WTC11 (cell line): ENCODE data around the gene GPR17. TPM values are rescaled to one million over a fixed set of nuclear protein-coding genes. Genes with fewer than 3 reads are reported as not detected.

ENCODE experiments used
- ATAC-seq: fragments of 200-7000 bp; cut with Tn5 transposase; 2 replicates; pipeline ENCODE4 v1.10.0; 2021; ENCODE audit warnings: mild to moderate bottlenecking, moderate library complexity
- CTCF ChIA-PET: fragments of 300-600 bp; sonication (Branson Sonifier 250); formaldehyde crosslinking; loops from one replicate; lab custom pipeline; 2021; ENCODE audit warnings: antibody characterized with exemption; lab: Charles Lee
- POLR2A ChIA-PET: fragments of 350-600 bp; sonication (Branson Sonifier 250); formaldehyde crosslinking; loops from one replicate; lab custom pipeline; 2021; ENCODE audit warnings: antibody characterized with exemption; lab: Charles Lee
- DNase-seq: peaks from one replicate; pipeline ENCODE4 v3.0.0; 2021; ENCODE audit warnings: low spot score
- H3K27ac Mint-ChIP-seq: 2 replicates; pipeline ENCODE4 v1.8.0; 2021; ENCODE audit warnings: mixed read lengths
- H3K27me3 Mint-ChIP-seq: 2 replicates; pipeline ENCODE4 v1.8.0; 2021; ENCODE audit warnings: low read depth, mild to moderate bottlenecking, moderate library complexity, mixed read lengths
- H3K36me3 Mint-ChIP-seq: 2 replicates; pipeline ENCODE4 v1.8.0; 2021; ENCODE audit warnings: mixed read lengths
- H3K4me1 Mint-ChIP-seq: 2 replicates; pipeline ENCODE4 v1.8.0; 2022; ENCODE audit warnings: mixed read lengths
- H3K4me3 Mint-ChIP-seq: 2 replicates; pipeline ENCODE4 v1.8.0; 2021; ENCODE audit warnings: mild to moderate bottlenecking, moderate library complexity, mixed read lengths
- H3K9me3 Mint-ChIP-seq: 2 replicates; pipeline ENCODE4 v1.8.0; 2021; ENCODE audit warnings: mixed read lengths
- ESRRA ChIP-seq: sonication (generic); formaldehyde crosslinking; IDR thresholded peaks from 2 replicates; pipeline ENCODE4 v1.8.1; 2022; ENCODE audit warnings: mild to moderate bottlenecking, missing genetic modification reagents, borderline replicate concordance
- FOXJ3 ChIP-seq: sonication (generic); formaldehyde crosslinking; IDR thresholded peaks from 2 replicates; pipeline ENCODE4 v1.9.0; 2021; ENCODE audit warnings: missing genetic modification reagents, mild to moderate bottlenecking, borderline replicate concordance
- HMGA2 ChIP-seq: fragments of 250-450 bp; sonication (Bioruptor Pico); IDR thresholded peaks from 2 replicates; pipeline ENCODE4 v1.4.0; 2021; ENCODE audit warnings: mild to moderate bottlenecking, moderate library complexity
- MYBL2 ChIP-seq: sonication (generic); formaldehyde crosslinking; IDR thresholded peaks from 2 replicates; pipeline ENCODE4 v1.8.1; 2023; ENCODE audit warnings: mild to moderate bottlenecking, moderate library complexity, missing genetic modification reagents
- TEAD1 ChIP-seq: sonication (generic); formaldehyde crosslinking; IDR thresholded peaks from 2 replicates; pipeline ENCODE4 v1.8.0; 2022; ENCODE audit warnings: mild to moderate bottlenecking, missing genetic modification reagents
- ZNF219 ChIP-seq: sonication (generic); formaldehyde crosslinking; IDR thresholded peaks from 2 replicates; pipeline ENCODE4 v1.8.0; 2023; ENCODE audit warnings: missing genetic modification reagents, mild to moderate bottlenecking, borderline replicate concordance
- ZNF263 ChIP-seq: sonication (generic); formaldehyde crosslinking; IDR thresholded peaks from 2 replicates; pipeline ENCODE4 v1.8.1; 2022; ENCODE audit warnings: low read depth, mild to moderate bottlenecking, moderate library complexity, missing genetic modification reagents
- total RNA-seq: library from RNA; stranded (reverse); gene quantifications from 3 replicates; pipeline ENCODE4 v1.2.3, GENCODE V29; 2021
- TF ChIP-seq, protein P1 (sequence below): sonication (generic); formaldehyde crosslinking; IDR thresholded peaks from 2 replicates; pipeline ENCODE4 v1.8.1; 2022; ENCODE audit warnings: low read depth, missing genetic modification reagents, borderline replicate concordance
- TF ChIP-seq, protein P2 (sequence below): sonication (generic); formaldehyde crosslinking; IDR thresholded peaks from 2 replicates; pipeline ENCODE4 v1.8.0; 2022; ENCODE audit warnings: mild to moderate bottlenecking, missing genetic modification reagents
- TF ChIP-seq, protein P3 (sequence below): sonication (generic); formaldehyde crosslinking; conservative IDR thresholded peaks from 2 replicates; pipeline ENCODE4 v1.8.1; 2022; ENCODE audit warnings: mild to moderate bottlenecking, missing genetic modification reagents
- TF ChIP-seq, protein P4 (sequence below): sonication (generic); formaldehyde crosslinking; IDR thresholded peaks from 2 replicates; pipeline ENCODE4 v1.8.0; 2022; ENCODE audit warnings: mild to moderate bottlenecking, missing genetic modification reagents
- TF ChIP-seq, protein P5 (sequence below): fragments of 250-450 bp; sonication (Bioruptor Pico); conservative IDR thresholded peaks from 2 replicates; pipeline ENCODE4 v1.9.0; 2021; ENCODE audit warnings: mild to moderate bottlenecking
- TF ChIP-seq, protein P6 (sequence below): sonication (generic); formaldehyde crosslinking; IDR thresholded peaks from 2 replicates; pipeline ENCODE4 v1.8.0; 2022; ENCODE audit warnings: mild to moderate bottlenecking, missing genetic modification reagents
- TF ChIP-seq, protein P7 (sequence below): sonication (generic); formaldehyde crosslinking; IDR thresholded peaks from 2 replicates; pipeline ENCODE4 v1.8.0; 2023; ENCODE audit warnings: missing genetic modification reagents
- TF ChIP-seq, protein P8 (sequence below): fragments of 250-450 bp; sonication (Bioruptor Pico); IDR thresholded peaks from 2 replicates; pipeline ENCODE4 v1.9.0; 2021; ENCODE audit warnings: moderate library complexity, mild to moderate bottlenecking, inconsistent platforms, borderline replicate concordance
- TF ChIP-seq, protein P9 (sequence below): fragments of 250-450 bp; sonication (Bioruptor Pico); IDR thresholded peaks from 2 replicates; pipeline ENCODE4 v1.8.0; 2021; ENCODE audit warnings: mild to moderate bottlenecking
- TF ChIP-seq, protein P10 (sequence below): sonication (generic); formaldehyde crosslinking; IDR thresholded peaks from 2 replicates; pipeline ENCODE4 v1.8.1; 2023; ENCODE audit warnings: mild to moderate bottlenecking, missing genetic modification reagents
- TF ChIP-seq, protein P11 (sequence below): fragments of 250-450 bp; sonication (Bioruptor Pico); IDR thresholded peaks from 2 replicates; pipeline ENCODE4 v1.9.0; 2021; ENCODE audit warnings: mild to moderate bottlenecking

GPR17 gene
- total RNA-seq, 1 experiment from 2014 or later = not detected

DNA sequence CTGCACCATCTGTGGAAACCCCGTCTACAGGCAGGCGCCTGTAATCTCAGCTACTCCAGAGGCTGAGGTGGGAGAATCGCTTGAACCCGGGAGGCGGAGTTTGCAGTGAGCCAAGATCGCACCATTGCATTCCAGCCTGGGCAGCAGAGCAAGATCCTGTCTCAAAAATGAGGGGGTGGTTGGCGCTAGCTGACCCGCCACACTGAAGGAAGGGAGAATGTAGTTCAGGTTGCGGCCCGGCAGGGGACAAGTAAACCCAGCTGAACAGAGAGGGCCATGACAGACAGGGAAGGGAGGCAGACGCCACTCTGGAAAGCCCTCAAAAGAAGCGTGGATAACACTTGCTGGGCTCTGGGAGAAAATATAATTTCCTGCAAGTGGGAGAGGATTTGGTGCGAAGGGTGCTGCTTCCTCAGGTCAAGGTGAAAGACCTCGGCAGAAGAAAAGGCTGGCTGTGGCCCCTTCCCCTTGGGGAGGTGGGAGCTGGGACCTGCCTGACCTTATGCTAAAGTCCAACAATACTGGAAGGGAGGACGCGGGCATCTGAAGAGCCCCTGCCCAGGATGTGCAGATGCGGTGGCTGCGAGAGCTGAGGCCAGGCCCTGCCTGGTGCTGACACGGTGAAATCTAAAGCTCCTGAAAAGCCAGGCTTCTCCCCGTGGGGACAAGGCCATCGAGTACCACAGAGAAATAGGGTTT is 51.7 kb downstream of the GPR17 start:
- CTCF ChIA-PET = interaction anchor here (0.6 to 1.7 kb wide), 4 partner anchors 15 to 118 kb away, joined by 3 to 8 read pairs (median 4); partner anchors contain the start of gene LIMS2
- H3K4me1 Mint-ChIP-seq = peaks cover 20% of the 10 kb centered on the region
- H3K4me3 Mint-ChIP-seq = no peak overlapping the region
- DNase-seq (no peak), ATAC-seq (no peak)
- H3K36me3 Mint-ChIP-seq = no peaks in the 10 kb centered on the region; the same call in 1 of the 2 replicates
- peaks cover under 1% of the 10 kb centered on the region; the same call in 1 of the 2 replicates for H3K9me3 Mint-ChIP-seq
- H3K27ac Mint-ChIP-seq = no peak overlapping the region
- POLR2A ChIA-PET = interaction anchor here (1.0 kb wide), 1 partner anchor 106 kb away, joined by 3 read pairs; no protein-coding TSS in a partner anchor
- H3K27me3 Mint-ChIP-seq = peaks cover 44% of the 10 kb centered on the region
- TF ChIP-seq, protein P1, sequence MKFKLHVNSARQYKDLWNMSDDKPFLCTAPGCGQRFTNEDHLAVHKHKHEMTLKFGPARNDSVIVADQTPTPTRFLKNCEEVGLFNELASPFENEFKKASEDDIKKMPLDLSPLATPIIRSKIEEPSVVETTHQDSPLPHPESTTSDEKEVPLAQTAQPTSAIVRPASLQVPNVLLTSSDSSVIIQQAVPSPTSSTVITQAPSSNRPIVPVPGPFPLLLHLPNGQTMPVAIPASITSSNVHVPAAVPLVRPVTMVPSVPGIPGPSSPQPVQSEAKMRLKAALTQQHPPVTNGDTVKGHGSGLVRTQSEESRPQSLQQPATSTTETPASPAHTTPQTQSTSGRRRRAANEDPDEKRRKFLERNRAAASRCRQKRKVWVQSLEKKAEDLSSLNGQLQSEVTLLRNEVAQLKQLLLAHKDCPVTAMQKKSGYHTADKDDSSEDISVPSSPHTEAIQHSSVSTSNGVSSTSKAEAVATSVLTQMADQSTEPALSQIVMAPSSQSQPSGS (CRISPR knock-in tag) = no peak
- TF ChIP-seq FOXJ3 (CRISPR knock-in tag) = no peak
- TF ChIP-seq ESRRA = no peak
- no peak for TF ChIP-seq TEAD1 (CRISPR knock-in tag)
- TF ChIP-seq, protein P2, sequence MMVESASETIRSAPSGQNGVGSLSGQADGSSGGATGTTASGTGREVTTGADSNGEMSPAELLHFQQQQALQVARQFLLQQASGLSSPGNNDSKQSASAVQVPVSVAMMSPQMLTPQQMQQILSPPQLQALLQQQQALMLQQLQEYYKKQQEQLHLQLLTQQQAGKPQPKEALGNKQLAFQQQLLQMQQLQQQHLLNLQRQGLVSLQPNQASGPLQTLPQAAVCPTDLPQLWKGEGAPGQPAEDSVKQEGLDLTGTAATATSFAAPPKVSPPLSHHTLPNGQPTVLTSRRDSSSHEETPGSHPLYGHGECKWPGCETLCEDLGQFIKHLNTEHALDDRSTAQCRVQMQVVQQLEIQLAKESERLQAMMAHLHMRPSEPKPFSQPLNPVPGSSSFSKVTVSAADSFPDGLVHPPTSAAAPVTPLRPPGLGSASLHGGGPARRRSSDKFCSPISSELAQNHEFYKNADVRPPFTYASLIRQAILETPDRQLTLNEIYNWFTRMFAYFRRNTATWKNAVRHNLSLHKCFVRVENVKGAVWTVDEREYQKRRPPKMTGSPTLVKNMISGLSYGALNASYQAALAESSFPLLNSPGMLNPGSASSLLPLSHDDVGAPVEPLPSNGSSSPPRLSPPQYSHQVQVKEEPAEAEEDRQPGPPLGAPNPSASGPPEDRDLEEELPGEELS = no peak
- TF ChIP-seq ZNF219 (CRISPR knock-in tag) = no peak
- TF ChIP-seq, protein P3, sequence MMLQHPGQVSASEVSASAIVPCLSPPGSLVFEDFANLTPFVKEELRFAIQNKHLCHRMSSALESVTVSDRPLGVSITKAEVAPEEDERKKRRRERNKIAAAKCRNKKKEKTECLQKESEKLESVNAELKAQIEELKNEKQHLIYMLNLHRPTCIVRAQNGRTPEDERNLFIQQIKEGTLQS = no peak
- no peak for TF ChIP-seq MYBL2 (CRISPR knock-in tag)
- TF ChIP-seq, protein P4, sequence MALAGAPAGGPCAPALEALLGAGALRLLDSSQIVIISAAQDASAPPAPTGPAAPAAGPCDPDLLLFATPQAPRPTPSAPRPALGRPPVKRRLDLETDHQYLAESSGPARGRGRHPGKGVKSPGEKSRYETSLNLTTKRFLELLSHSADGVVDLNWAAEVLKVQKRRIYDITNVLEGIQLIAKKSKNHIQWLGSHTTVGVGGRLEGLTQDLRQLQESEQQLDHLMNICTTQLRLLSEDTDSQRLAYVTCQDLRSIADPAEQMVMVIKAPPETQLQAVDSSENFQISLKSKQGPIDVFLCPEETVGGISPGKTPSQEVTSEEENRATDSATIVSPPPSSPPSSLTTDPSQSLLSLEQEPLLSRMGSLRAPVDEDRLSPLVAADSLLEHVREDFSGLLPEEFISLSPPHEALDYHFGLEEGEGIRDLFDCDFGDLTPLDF = no peak
- TF ChIP-seq, protein P5, sequence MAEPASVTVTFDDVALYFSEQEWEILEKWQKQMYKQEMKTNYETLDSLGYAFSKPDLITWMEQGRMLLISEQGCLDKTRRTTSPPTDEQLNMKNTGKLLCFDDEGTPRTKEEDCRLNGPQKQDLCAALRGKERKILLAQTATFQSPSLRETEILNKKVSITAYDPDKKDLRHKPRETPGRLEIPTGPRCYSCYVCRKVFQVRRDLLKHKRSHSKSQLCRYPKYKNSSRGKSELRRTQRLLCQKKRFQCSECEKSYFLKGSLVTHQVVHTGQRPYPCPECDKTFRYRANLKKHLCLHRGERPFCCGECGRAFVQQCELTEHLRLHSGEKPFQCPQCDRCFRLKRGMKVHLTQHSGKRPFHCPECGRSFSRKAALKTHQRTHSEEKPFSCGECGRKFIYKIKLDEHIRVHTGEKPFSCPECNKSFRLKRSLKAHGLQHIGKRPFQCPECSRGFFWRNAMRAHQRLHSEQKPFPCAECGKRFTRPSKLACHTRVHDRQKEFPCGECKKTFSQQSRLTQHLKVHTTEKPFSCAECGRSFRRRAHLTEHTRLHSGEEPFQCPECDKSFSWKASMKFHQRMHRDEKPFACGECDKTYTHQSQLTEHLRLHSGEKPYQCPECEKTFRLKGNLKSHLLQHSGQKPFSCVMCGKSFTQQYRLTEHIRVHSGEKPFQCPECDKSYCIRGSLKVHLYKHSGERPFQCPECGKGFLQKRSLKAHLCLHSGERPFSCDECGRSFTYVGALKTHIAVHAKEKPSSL = no peak
- TF ChIP-seq, protein P6, sequence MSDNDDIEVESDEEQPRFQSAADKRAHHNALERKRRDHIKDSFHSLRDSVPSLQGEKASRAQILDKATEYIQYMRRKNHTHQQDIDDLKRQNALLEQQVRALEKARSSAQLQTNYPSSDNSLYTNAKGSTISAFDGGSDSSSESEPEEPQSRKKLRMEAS (CRISPR knock-in tag) = no peak
- TF ChIP-seq, protein P7, sequence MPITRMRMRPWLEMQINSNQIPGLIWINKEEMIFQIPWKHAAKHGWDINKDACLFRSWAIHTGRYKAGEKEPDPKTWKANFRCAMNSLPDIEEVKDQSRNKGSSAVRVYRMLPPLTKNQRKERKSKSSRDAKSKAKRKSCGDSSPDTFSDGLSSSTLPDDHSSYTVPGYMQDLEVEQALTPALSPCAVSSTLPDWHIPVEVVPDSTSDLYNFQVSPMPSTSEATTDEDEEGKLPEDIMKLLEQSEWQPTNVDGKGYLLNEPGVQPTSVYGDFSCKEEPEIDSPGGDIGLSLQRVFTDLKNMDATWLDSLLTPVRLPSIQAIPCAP (CRISPR knock-in tag) = no peak
- TF ChIP-seq, protein P8, sequence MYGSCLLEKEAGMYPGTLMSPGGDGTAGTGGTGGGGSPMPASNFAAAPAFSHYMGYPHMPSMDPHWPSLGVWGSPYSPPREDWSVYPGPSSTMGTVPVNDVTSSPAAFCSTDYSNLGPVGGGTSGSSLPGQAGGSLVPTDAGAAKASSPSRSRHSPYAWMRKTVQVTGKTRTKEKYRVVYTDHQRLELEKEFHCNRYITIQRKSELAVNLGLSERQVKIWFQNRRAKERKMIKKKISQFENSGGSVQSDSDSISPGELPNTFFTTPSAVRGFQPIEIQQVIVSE (CRISPR knock-in tag) = no peak
- TF ChIP-seq, protein P9, sequence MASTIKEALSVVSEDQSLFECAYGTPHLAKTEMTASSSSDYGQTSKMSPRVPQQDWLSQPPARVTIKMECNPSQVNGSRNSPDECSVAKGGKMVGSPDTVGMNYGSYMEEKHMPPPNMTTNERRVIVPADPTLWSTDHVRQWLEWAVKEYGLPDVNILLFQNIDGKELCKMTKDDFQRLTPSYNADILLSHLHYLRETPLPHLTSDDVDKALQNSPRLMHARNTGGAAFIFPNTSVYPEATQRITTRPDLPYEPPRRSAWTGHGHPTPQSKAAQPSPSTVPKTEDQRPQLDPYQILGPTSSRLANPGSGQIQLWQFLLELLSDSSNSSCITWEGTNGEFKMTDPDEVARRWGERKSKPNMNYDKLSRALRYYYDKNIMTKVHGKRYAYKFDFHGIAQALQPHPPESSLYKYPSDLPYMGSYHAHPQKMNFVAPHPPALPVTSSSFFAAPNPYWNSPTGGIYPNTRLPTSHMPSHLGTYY = no peak
- no peak for TF ChIP-seq HMGA2 (CRISPR knock-in tag)
- TF ChIP-seq, protein P10, sequence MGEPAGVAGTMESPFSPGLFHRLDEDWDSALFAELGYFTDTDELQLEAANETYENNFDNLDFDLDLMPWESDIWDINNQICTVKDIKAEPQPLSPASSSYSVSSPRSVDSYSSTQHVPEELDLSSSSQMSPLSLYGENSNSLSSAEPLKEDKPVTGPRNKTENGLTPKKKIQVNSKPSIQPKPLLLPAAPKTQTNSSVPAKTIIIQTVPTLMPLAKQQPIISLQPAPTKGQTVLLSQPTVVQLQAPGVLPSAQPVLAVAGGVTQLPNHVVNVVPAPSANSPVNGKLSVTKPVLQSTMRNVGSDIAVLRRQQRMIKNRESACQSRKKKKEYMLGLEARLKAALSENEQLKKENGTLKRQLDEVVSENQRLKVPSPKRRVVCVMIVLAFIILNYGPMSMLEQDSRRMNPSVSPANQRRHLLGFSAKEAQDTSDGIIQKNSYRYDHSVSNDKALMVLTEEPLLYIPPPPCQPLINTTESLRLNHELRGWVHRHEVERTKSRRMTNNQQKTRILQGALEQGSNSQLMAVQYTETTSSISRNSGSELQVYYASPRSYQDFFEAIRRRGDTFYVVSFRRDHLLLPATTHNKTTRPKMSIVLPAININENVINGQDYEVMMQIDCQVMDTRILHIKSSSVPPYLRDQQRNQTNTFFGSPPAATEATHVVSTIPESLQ = no peak
- no peak for TF ChIP-seq ZNF263
- TF ChIP-seq, protein P11, sequence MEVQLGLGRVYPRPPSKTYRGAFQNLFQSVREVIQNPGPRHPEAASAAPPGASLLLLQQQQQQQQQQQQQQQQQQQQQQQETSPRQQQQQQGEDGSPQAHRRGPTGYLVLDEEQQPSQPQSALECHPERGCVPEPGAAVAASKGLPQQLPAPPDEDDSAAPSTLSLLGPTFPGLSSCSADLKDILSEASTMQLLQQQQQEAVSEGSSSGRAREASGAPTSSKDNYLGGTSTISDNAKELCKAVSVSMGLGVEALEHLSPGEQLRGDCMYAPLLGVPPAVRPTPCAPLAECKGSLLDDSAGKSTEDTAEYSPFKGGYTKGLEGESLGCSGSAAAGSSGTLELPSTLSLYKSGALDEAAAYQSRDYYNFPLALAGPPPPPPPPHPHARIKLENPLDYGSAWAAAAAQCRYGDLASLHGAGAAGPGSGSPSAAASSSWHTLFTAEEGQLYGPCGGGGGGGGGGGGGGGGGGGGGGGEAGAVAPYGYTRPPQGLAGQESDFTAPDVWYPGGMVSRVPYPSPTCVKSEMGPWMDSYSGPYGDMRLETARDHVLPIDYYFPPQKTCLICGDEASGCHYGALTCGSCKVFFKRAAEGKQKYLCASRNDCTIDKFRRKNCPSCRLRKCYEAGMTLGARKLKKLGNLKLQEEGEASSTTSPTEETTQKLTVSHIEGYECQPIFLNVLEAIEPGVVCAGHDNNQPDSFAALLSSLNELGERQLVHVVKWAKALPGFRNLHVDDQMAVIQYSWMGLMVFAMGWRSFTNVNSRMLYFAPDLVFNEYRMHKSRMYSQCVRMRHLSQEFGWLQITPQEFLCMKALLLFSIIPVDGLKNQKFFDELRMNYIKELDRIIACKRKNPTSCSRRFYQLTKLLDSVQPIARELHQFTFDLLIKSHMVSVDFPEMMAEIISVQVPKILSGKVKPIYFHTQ (CRISPR knock-in tag) = no peak
